GM18519 (cell line): ENCODE measurements around the gene TLL1.

Experiments used
- ATAC-seq: cut with Tn5 transposase; IDR thresholded peaks from one replicate; pipeline ENCODE4 v1.9.1; 2021; ENCODE audit warnings: mild to moderate bottlenecking, moderate library complexity; ENCODE audit not compliant: unreplicated experiment, low FRiP score

TLL1 gene

GRCh38 chr4:165970703-165971420 lies 97.8 kb downstream of the TLL1 start:
- ATAC-seq, result no peak

- no peak for ATAC-seq
Observed at GRCh38 chr4:165971446-165971845, 98.4 kb downstream of the TLL1 start.

GRCh38 chr4:165971933-165972332 lies 98.9 kb downstream of the TLL1 start:
- ATAC-seq, result no peak

- ATAC-seq, result no peak
Observed at GRCh38 chr4:165972747-165973146, 99.7 kb downstream of the TLL1 start.

GRCh38 chr4:165982934-165983333 lies 109.9 kb downstream of the TLL1 start:
- no peak for ATAC-seq

GRCh38 chr4:165986956-165987698 lies 114.1 kb downstream of the TLL1 start:
- no peak for ATAC-seq

- no peak for ATAC-seq
Observed at GRCh38 chr4:165991325-165992180, 118.5 kb downstream of the TLL1 start.

GRCh38 chr4:165992283-165992682 lies 119.2 kb downstream of the TLL1 start:
- no peak for ATAC-seq

- no peak for ATAC-seq
Observed at GRCh38 chr4:165994701-165995100, 121.7 kb downstream of the TLL1 start.

GRCh38 chr4:166003811-166004210 lies 130.8 kb downstream of the TLL1 start:
- ATAC-seq, result no peak

GRCh38 chr4:166006217-166006616 lies 133.2 kb downstream of the TLL1 start:
- ATAC-seq, result no peak

- no peak for ATAC-seq
Observed at GRCh38 chr4:166008510-166008909, 135.5 kb downstream of the TLL1 start.

GRCh38 chr4:166012129-166013030 lies 139.3 kb downstream of the TLL1 start:
- ATAC-seq, result no peak

GRCh38 chr4:166014411-166014810 lies 141.4 kb downstream of the TLL1 start:
- ATAC-seq, result no peak

GRCh38 chr4:166017804-166018203 lies 144.8 kb downstream of the TLL1 start:
- no peak for ATAC-seq

- ATAC-seq, result no peak
Observed at GRCh38 chr4:166019441-166020220, 146.6 kb downstream of the TLL1 start.

- ATAC-seq, result no peak
Observed at GRCh38 chr4:166021617-166022016, 148.6 kb downstream of the TLL1 start.

- no peak for ATAC-seq
Observed at GRCh38 chr4:166034965-166035364, 161.9 kb downstream of the TLL1 start.

GRCh38 chr4:166039822-166040221 lies 166.8 kb downstream of the TLL1 start:
- ATAC-seq, result no peak
